WI38 (cell line): ENCODE data around the gene DLG1.
A peak's percentile ranks its signal among the peaks of the same experiment; 100 is the strongest.

Experiments used
- H3K4me3 ChIP-seq: 2 replicates; pipeline ENCODE4 v1.5.1; 2011; ENCODE audit warnings: low read depth, mild to moderate bottlenecking, control low read depth, low read length
- TF ChIP-seq, protein P1 (sequence below): IDR thresholded peaks from 2 replicates; pipeline ENCODE4 v1.5.1; 2012; ENCODE audit warnings: low read depth, mild to moderate bottlenecking, control low read depth, low read length

The DLG1 gene

DNA sequence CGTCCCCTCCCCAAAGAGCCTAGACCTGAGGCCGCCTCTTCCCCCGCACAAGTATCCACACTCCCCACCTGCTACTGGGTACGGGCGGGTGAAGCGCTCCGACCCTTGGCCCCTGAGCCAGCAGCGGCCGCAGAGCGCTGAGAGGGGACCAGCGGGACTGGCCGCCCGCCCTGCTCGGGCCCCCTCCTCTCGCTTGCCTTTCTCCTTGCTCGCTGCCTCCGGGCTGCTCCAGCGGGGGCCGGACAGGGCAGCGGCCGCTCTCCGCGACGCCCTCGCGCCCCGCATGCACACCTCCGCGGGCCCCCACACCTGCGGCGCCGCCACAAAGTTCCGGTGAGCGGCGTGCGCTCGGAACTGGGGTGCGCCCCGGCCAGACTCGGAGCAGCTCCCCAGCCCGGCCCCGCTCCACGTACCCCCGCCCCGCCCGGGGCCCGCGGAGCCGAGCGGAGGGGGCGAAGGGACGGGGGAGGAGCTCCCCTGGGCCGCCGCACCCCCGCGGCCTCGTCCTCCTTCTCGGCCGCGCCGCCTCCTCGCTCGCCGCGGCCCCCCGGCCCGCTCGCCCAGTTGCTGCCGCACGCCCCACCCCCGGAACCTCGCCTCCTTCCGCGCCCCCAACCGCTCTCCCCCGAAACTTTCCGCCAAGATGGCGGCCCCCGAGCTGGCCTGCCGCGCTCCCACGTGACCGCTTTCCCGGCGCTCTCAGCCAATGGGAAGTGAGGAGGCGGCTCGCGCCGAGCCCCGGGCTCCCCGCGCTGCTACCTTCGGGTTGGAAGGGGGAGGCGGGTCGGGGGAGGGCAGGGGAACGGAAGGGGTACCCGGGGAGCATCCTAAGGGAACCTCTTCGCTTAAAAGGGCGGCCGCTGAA lies 704 bp downstream of the DLG1 start:
- TF ChIP-seq, protein P1, sequence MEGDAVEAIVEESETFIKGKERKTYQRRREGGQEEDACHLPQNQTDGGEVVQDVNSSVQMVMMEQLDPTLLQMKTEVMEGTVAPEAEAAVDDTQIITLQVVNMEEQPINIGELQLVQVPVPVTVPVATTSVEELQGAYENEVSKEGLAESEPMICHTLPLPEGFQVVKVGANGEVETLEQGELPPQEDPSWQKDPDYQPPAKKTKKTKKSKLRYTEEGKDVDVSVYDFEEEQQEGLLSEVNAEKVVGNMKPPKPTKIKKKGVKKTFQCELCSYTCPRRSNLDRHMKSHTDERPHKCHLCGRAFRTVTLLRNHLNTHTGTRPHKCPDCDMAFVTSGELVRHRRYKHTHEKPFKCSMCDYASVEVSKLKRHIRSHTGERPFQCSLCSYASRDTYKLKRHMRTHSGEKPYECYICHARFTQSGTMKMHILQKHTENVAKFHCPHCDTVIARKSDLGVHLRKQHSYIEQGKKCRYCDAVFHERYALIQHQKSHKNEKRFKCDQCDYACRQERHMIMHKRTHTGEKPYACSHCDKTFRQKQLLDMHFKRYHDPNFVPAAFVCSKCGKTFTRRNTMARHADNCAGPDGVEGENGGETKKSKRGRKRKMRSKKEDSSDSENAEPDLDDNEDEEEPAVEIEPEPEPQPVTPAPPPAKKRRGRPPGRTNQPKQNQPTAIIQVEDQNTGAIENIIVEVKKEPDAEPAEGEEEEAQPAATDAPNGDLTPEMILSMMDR: no peak
- H3K4me3 ChIP-seq: peak overlapping the region; percentile 72

DNA sequence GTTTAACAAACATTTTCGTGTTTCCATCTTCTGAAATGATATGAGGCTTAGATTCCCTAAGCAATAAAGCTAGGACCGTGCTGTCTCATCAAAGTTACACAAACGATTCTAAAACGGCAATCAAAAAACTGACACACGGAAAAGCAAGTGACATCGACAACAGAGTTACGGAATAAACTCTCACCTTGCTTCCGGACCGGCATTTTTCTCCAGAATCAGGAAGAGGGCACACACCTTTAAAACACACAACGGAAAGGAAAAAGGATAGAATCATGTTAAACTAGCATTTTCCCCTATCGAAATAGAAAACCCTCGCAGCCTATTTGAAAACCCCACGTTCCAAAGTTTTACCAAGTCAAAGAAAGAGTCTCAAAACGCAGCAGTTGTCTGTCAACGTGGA lies 1.4 kb downstream of the DLG1 start:
- TF ChIP-seq, protein P1: no peak
- H3K4me3 ChIP-seq: peak overlapping the region; percentile 72

DNA sequence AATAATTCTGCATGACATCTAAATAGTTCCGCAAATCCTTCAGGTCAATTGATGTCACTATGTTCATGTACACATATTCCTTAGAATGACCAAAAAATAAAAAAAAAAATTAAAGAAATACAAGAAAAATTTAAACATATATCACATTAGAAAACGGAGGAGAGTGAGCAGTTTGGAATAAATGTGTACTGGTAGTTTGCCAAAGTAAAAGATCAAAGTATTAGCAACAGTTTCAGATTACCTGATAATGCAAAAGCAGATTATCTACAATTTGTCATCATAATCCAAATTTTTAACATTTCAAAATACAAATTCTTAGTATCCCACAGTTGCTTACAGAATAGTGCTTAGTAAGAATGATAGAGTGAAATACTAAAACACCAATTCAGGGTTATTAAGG lies 1.9 kb downstream of the DLG1 start:
- TF ChIP-seq, protein P1: no peak

GRCh38 chr3:197295871-197296270 lies 2.5 kb downstream of the DLG1 start:
- H3K4me3 ChIP-seq: no peak overlapping the region
- TF ChIP-seq, protein P1: no peak

More for the DNA sequence above, 1.9 kb downstream of the DLG1 start:
- H3K4me3 ChIP-seq: peak overlapping the region; percentile 72

- TF ChIP-seq, protein P1: no peak
- H3K4me3 ChIP-seq: no peak overlapping the region
These were observed 4.7 kb downstream of the DLG1 start for GRCh38 chr3:197293605-197294237.

DNA sequence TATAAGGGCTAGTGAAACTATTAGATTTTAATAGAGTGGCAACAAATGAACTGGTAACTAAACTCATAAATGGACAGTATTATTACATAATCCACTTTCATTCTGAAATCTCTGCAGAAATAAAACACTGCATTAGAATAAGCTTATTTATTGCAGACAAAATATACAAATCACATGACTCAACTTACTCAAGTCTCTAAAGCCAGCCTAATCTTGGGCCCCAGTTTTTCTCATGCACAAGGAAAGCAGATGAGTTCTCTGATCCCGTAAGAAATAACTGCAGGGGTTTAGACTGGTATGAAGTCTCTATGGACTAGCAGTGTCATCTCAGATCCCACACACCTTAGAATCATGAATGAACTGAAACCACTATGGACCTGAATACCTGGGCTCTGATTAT lies 5.8 kb downstream of the DLG1 start:
- TF ChIP-seq, protein P1: no peak

GRCh38 chr3:197292083-197292646 lies 6.2 kb downstream of the DLG1 start:
- TF ChIP-seq, protein P1: no peak

More for the DNA sequence above, 5.8 kb downstream of the DLG1 start:
- no peak overlapping the region for H3K4me3 ChIP-seq

More at GRCh38 chr3:197292083-197292646, 6.2 kb downstream of the DLG1 start:
- no peak overlapping the region for H3K4me3 ChIP-seq
